ENCODE data around the gene SYTL3.

The SYTL3 gene

GRCh38 chr6:158763434-158764182 lies 113.8 kb downstream of the SYTL3 start:
- peak in 1 of 3 experiments; percentile 33 for DNase-seq

GRCh38 chr6:158764183-158764849 lies 114.5 kb downstream of the SYTL3 start:
- DNase-seq, result no peak

GRCh38 chr6:158764926-158765325 lies 115.1 kb downstream of the SYTL3 start:
- no peak for DNase-seq

GRCh38 chr6:158765499-158766068 lies 115.7 kb downstream of the SYTL3 start:
- DNase-seq, result peak in 2 of 3 experiments; percentile 36 to 79

- DNase-seq, result no peak
Observed at GRCh38 chr6:158766621-158767455, 117.0 kb downstream of the SYTL3 start.

- no peak for DNase-seq
Observed at GRCh38 chr6:158767709-158768108, 117.9 kb downstream of the SYTL3 start.

- no peak for DNase-seq
Observed at GRCh38 chr6:158768436-158768835, 118.6 kb downstream of the SYTL3 start.

- DNase-seq, result peak in 1 of 3 experiments; percentile 82
Observed at GRCh38 chr6:158769234-158769770, 119.4 kb downstream of the SYTL3 start.

- DNase-seq, result peak; percentile 67 to 94 (median 82)
Observed at GRCh38 chr6:158769771-158770432, 120.0 kb downstream of the SYTL3 start.

- no peak for DNase-seq
Observed at GRCh38 chr6:158770533-158771330, 120.9 kb downstream of the SYTL3 start.

GRCh38 chr6:158771399-158772152 lies 121.7 kb downstream of the SYTL3 start:
- no peak for DNase-seq

- no peak for DNase-seq
Observed at GRCh38 chr6:158772172-158772571, 122.3 kb downstream of the SYTL3 start.

GRCh38 chr6:158772851-158773371 lies 123.1 kb downstream of the SYTL3 start:
- no peak for DNase-seq

- DNase-seq, result no peak
Observed at GRCh38 chr6:158773581-158774449, 124.0 kb downstream of the SYTL3 start.

GRCh38 chr6:158774717-158775449 lies 125.0 kb downstream of the SYTL3 start:
- no peak for DNase-seq

- DNase-seq, result no peak
Observed at GRCh38 chr6:158775832-158776231, 126.0 kb downstream of the SYTL3 start.

- no peak for DNase-seq
Observed at GRCh38 chr6:158776737-158777136, 126.9 kb downstream of the SYTL3 start.

- DNase-seq, result no peak
Observed at GRCh38 chr6:158777510-158777909, 127.7 kb downstream of the SYTL3 start.
